ENCODE results near the gene PRR5. TPM values are rescaled to one million over a fixed set of nuclear protein-coding genes. Genes with fewer than 3 reads are reported as not detected.
A peak's percentile ranks its signal among the peaks of the same experiment; 100 is the strongest.

The PRR5 gene
- total and polyA plus RNA-seq, 4 donors, result 11.5 to 49.1 (median 19.3) TPM

DNA sequence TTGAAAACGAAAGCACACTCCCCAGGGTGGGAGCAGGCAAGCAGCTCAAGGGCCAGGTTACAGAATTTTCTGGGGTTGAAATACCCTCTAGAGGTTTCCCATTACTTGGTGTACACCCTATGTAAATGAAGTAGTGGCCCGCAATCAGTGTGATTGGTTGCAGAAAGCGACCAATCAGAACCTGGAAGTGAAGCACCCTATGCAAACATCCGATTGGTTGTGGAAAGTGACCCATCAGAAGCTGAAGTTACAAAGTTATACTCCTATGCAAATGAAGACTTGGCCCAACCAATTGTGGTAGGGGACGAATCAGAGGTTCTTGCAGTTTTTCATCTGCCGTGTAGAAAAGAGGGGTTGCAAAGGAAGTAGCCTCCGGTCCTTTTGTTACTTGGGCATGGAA, 19.2 kb downstream of the PRR5 start:
- Histone ChIP-seq H3K27me3 (ENCODE audit: control insufficient read depth in 4 of 4, insufficient read depth in 4 of 4, low read length in 3 of 4) (no peaks in the 10 kb centered on the region), H3K36me3 (ENCODE audit: control insufficient read depth in 4 of 4, insufficient read depth in 3 of 4, low read depth in 1 of 4, low read length in 3 of 4) (peaks cover 0 to 17% (median 4%) of the 10 kb centered on the region in 4 donors), H3K9me3 (ENCODE audit: control insufficient read depth in 4 of 4, low read length in 3 of 4) (no peaks in the 10 kb centered on the region), H3K27ac (ENCODE audit: low read depth in 1 of 2, low read length in 2 of 2) (no peak overlapping the region), H3K4me3 (ENCODE audit: low read depth in 1 of 3, low read length in 3 of 3) (no peak overlapping the region), H3K4me1 (ENCODE audit: control insufficient read depth in 4 of 4, insufficient read depth in 4 of 4, low read length in 3 of 4) (peaks cover 2 to 11% (median 5%) of the 10 kb centered on the region in 4 donors), H3K9ac (ENCODE audit: low read depth in 1 of 2, low read length in 2 of 2) (no peak overlapping the region)
- 93% methylated on average over 7 of the region's 7 CpGs for WGBS
- DNase-seq (ENCODE audit: low spot score), result no peak
- no peak for TF ChIP-seq RXRA (IDR thresholded peaks at IDR 0.05)

DNA sequence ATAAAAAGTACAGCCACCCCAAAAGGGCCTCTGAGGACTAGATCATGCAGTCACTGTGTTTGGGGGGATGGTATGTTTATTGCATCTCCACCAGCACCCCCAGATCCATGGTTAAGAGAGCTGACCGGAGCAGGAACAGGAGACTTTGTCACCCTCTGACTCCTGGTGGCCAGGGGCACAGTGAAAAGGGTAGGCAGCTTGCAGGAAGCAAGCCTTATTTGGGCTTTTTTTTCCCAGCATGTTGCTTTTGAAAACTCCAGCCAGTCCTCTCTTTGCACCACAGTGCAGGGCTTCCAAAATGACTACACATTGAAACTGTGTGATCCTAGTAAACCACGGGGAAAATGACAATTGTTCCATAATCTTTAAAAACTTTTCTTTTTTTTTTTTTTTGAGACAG, 20.6 kb downstream of the PRR5 start:
- TF ChIP-seq YY1 (IDR thresholded peaks at IDR 0.05), result no peak
- TF ChIP-seq FOXA1 (IDR thresholded peaks at IDR 0.05), result no peak
- no peak for TF ChIP-seq HNF4G (IDR thresholded peaks at IDR 0.05)
- TF ChIP-seq RXRA (IDR thresholded peaks at IDR 0.05), result no peak
- TF ChIP-seq SP1 (IDR thresholded peaks at IDR 0.05), result no peak
- WGBS, result 92% methylated on average over 2 of the region's 2 CpGs
- Histone ChIP-seq H3K27ac (ENCODE audit: low read depth in 1 of 2, low read length in 2 of 2) (no peak overlapping the region), H3K9ac (ENCODE audit: low read depth in 1 of 2, low read length in 2 of 2) (no peak overlapping the region), H3K9me3 (ENCODE audit: control insufficient read depth in 4 of 4, low read length in 3 of 4) (no peaks in the 10 kb centered on the region), H3K4me3 (ENCODE audit: low read depth in 1 of 3, low read length in 3 of 3) (no peak overlapping the region), H3K4me1 (ENCODE audit: control insufficient read depth in 4 of 4, insufficient read depth in 4 of 4, low read length in 3 of 4) (peaks cover 2 to 11% (median 5%) of the 10 kb centered on the region in 4 donors), H3K36me3 (ENCODE audit: control insufficient read depth in 4 of 4, insufficient read depth in 3 of 4, low read depth in 1 of 4, low read length in 3 of 4) (peaks cover 0 to 21% (median 4%) of the 10 kb centered on the region in 4 donors), H3K27me3 (ENCODE audit: control insufficient read depth in 4 of 4, insufficient read depth in 4 of 4, low read length in 3 of 4) (no peaks in the 10 kb centered on the region)
- no peak for DNase-seq (ENCODE audit: low spot score)

DNA sequence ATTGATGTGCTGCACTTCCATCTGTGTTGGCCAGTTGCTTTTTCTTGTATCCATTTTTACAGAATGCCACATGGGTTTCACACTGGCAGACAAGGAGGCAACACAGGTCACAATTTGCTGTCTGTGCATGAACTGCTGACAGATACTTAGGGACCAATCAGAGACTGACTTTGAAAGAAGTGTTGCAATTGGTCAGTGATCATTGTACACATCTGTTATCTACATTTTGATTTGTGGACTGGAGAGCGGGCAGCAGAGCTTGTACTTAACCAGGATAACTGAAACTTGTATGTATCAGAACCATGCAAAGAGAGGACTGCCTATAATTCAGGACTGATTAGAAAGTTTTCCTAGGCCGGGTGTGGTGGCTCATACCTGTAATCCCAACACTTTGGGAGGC, 21.8 kb downstream of the PRR5 start:
- no peak overlapping the region for H3K4me3 ChIP-seq (ENCODE audit: low read depth in 1 of 3, low read length in 3 of 3)
- WGBS, result 100% methylated on average over 2 of the region's 2 CpGs
- no peaks in the 10 kb centered on the region for H3K9me3 ChIP-seq (ENCODE audit: control insufficient read depth in 4 of 4, low read length in 3 of 4)
- no peaks in the 10 kb centered on the region for H3K27me3 ChIP-seq (ENCODE audit: control insufficient read depth in 4 of 4, insufficient read depth in 4 of 4, low read length in 3 of 4)
- H3K27ac ChIP-seq (ENCODE audit: low read depth in 1 of 2, low read length in 2 of 2), result no peak overlapping the region
- TF ChIP-seq, protein P1, sequence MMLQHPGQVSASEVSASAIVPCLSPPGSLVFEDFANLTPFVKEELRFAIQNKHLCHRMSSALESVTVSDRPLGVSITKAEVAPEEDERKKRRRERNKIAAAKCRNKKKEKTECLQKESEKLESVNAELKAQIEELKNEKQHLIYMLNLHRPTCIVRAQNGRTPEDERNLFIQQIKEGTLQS (IDR thresholded peaks at IDR 0.05), result no peak
- peak; percentile 54 for TF ChIP-seq SP1 (IDR thresholded peaks at IDR 0.05)
- H3K9ac ChIP-seq (ENCODE audit: low read depth in 1 of 2, low read length in 2 of 2), result no peak overlapping the region
- H3K36me3 ChIP-seq (ENCODE audit: control insufficient read depth in 4 of 4, insufficient read depth in 3 of 4, low read depth in 1 of 4, low read length in 3 of 4), result peaks cover 0 to 21% (median 6%) of the 10 kb centered on the region in 4 donors
- peaks cover 0 to 16% (median 9%) of the 10 kb centered on the region in 4 donors for H3K4me1 ChIP-seq (ENCODE audit: control insufficient read depth in 4 of 4, insufficient read depth in 4 of 4, low read length in 3 of 4)
- no peak for DNase-seq (ENCODE audit: low spot score)

DNA sequence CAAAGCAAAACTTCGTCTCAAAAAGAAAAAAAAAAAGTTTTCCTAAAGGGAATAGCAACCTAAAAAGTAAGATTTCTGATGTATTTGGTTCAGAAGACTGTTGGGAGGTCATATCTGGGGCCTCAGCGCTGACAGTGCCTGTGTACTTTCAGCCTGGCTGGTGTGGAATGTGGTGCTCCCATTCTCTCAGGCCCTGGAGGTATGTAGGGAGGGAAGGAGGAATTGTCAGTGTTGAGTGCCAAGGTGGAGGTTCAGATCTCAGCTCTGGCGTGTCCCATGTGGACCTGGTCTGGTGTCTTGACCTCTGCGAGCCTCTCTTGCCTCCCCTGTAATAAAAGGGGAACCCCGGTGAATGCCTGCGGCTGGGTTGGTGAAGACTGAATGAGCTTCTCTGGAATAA, 22.4 kb downstream of the PRR5 start:
- no peaks in the 10 kb centered on the region for H3K9me3 ChIP-seq (ENCODE audit: control insufficient read depth in 4 of 4, low read length in 3 of 4)
- peaks cover 0 to 14% (median 7%) of the 10 kb centered on the region in 4 donors for H3K4me1 ChIP-seq (ENCODE audit: control insufficient read depth in 4 of 4, insufficient read depth in 4 of 4, low read length in 3 of 4)
- DNase-seq (ENCODE audit: low spot score), result no peak
- TF ChIP-seq SP1 (IDR thresholded peaks at IDR 0.05) (no peak), NR2F2 (IDR thresholded peaks at IDR 0.05) (no peak), EGR1 (IDR thresholded peaks at IDR 0.05; ENCODE audit: low read depth in 2 of 2) (no peak), RAD21 (IDR thresholded peaks at IDR 0.05) (no peak), HNF4G (IDR thresholded peaks at IDR 0.05) (no peak), REST (IDR thresholded peaks at IDR 0.05) (no peak), TAF1 (conservative IDR thresholded peaks at IDR 0.05) (no peak), GABPA (IDR thresholded peaks at IDR 0.05 in 1 of 2, conservative IDR thresholded peaks at IDR 0.05 in 1 of 2) (no peak), YY1 (IDR thresholded peaks at IDR 0.05) (no peak), JUND (IDR thresholded peaks at IDR 0.05) (no peak), HNF4A (conservative IDR thresholded peaks at IDR 0.05) (no peak), FOXA2 (IDR thresholded peaks at IDR 0.05) (no peak), ZBTB33 (IDR thresholded peaks at IDR 0.05) (no peak)
- TF ChIP-seq, protein P2, sequence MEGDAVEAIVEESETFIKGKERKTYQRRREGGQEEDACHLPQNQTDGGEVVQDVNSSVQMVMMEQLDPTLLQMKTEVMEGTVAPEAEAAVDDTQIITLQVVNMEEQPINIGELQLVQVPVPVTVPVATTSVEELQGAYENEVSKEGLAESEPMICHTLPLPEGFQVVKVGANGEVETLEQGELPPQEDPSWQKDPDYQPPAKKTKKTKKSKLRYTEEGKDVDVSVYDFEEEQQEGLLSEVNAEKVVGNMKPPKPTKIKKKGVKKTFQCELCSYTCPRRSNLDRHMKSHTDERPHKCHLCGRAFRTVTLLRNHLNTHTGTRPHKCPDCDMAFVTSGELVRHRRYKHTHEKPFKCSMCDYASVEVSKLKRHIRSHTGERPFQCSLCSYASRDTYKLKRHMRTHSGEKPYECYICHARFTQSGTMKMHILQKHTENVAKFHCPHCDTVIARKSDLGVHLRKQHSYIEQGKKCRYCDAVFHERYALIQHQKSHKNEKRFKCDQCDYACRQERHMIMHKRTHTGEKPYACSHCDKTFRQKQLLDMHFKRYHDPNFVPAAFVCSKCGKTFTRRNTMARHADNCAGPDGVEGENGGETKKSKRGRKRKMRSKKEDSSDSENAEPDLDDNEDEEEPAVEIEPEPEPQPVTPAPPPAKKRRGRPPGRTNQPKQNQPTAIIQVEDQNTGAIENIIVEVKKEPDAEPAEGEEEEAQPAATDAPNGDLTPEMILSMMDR (IDR thresholded peaks at IDR 0.05; ENCODE audit: low read depth, low read length, missing input control), result no peak
- TF ChIP-seq, protein P1 (IDR thresholded peaks at IDR 0.05), result no peak

More for the DNA sequence above, 22.4 kb downstream of the PRR5 start:
- Histone ChIP-seq H3K27ac (ENCODE audit: low read depth in 1 of 2, low read length in 2 of 2) (no peak overlapping the region), H3K36me3 (ENCODE audit: control insufficient read depth in 4 of 4, insufficient read depth in 3 of 4, low read depth in 1 of 4, low read length in 3 of 4) (peaks cover 2 to 23% (median 7%) of the 10 kb centered on the region in 4 donors), H3K27me3 (ENCODE audit: control insufficient read depth in 4 of 4, insufficient read depth in 4 of 4, low read length in 3 of 4) (no peaks in the 10 kb centered on the region), H3K4me3 (ENCODE audit: low read depth in 1 of 3, low read length in 3 of 3) (no peak overlapping the region), H3K9ac (ENCODE audit: low read depth in 1 of 2, low read length in 2 of 2) (no peak overlapping the region)
- WGBS, result 94% methylated on average over 6 of the region's 6 CpGs
